MG63 (cell line): ENCODE measurements around the gene RPS8. TPM values are rescaled to one million over a fixed set of nuclear protein-coding genes. Genes with fewer than 3 reads are reported as not detected.

Experiments used
- DNase-seq: peaks from one replicate; pipeline ENCODE4 v3.0.0-alpha.2; 2020
- H3K27me3 ChIP-seq: fragments of 250-450 bp; sonication (Bioruptor Pico); 2 replicates; pipeline ENCODE4 v1.5.1; 2020; ENCODE audit warnings: mild to moderate bottlenecking, moderate library complexity
- H3K36me3 ChIP-seq: fragments of 250-450 bp; sonication (Bioruptor Pico); 2 replicates; pipeline ENCODE4 v1.5.1; 2020; ENCODE audit warnings: mild to moderate bottlenecking, moderate library complexity
- H3K4me3 ChIP-seq: fragments of 250-450 bp; sonication (Bioruptor Pico); 2 replicates; pipeline ENCODE4 v1.5.1; 2020; ENCODE audit warnings: mild to moderate bottlenecking, moderate library complexity
- H3K9me3 ChIP-seq: fragments of 250-450 bp; sonication (Bioruptor Pico); 2 replicates; pipeline ENCODE4 v1.5.1; 2020; ENCODE audit warnings: mild to moderate bottlenecking, moderate library complexity
- total RNA-seq: library from RNA; depleted of rRNA; stranded (reverse); fragments of >200 nt; shearing (Covaris generic); gene quantifications from 2 replicates; pipeline ENCODE4 v1.2.3, GENCODE V29; 2014; ENCODE audit warnings: low replicate concordance

Gene RPS8
- total RNA-seq, 1 experiment from 2014 or later = 2,690 TPM

- no peak for DNase-seq
- Histone ChIP-seq H3K4me3 (peak overlapping the region; percentile 93), H3K36me3 (peaks cover 68% of the 10 kb centered on the region), H3K9me3 (no peaks in the 10 kb centered on the region), H3K27me3 (no peaks in the 10 kb centered on the region)
Observed at GRCh38 chr1:44777547-44777946, 2.2 kb downstream of the RPS8 start.

GRCh38 chr1:44777969-44778635 lies 2.8 kb downstream of the RPS8 start:
- Histone ChIP-seq H3K36me3 (peaks cover 68% of the 10 kb centered on the region), H3K9me3 (no peaks in the 10 kb centered on the region), H3K4me3 (peak overlapping the region; percentile 93), H3K27me3 (no peaks in the 10 kb centered on the region)
- no peak for DNase-seq

GRCh38 chr1:44778705-44779576 lies 3.6 kb downstream of the RPS8 start:
- no peak for DNase-seq
- H3K27me3 ChIP-seq = no peaks in the 10 kb centered on the region
- peaks cover 68% of the 10 kb centered on the region for H3K36me3 ChIP-seq
- H3K9me3 ChIP-seq = no peaks in the 10 kb centered on the region
- no peak overlapping the region for H3K4me3 ChIP-seq

- peaks cover 67% of the 10 kb centered on the region for H3K36me3 ChIP-seq
- H3K27me3 ChIP-seq = no peaks in the 10 kb centered on the region
- no peak for DNase-seq
- no peak overlapping the region for H3K4me3 ChIP-seq
- H3K9me3 ChIP-seq = no peaks in the 10 kb centered on the region
Observed at GRCh38 chr1:44780583-44781121, 5.3 kb downstream of the RPS8 start.

GRCh38 chr1:44783697-44784093 lies 8.4 kb downstream of the RPS8 start:
- H3K36me3 ChIP-seq = peaks cover 36% of the 10 kb centered on the region
- no peak for DNase-seq
- H3K9me3 ChIP-seq = no peaks in the 10 kb centered on the region
- H3K27me3 ChIP-seq = no peaks in the 10 kb centered on the region
- H3K4me3 ChIP-seq = no peak overlapping the region

GRCh38 chr1:44784094-44785028 lies 9.0 kb downstream of the RPS8 start:
- Histone ChIP-seq H3K9me3 (no peaks in the 10 kb centered on the region), H3K36me3 (peaks cover 30% of the 10 kb centered on the region), H3K27me3 (no peaks in the 10 kb centered on the region), H3K4me3 (no peak overlapping the region)
- no peak for DNase-seq

GRCh38 chr1:44785029-44785380 lies 9.7 kb downstream of the RPS8 start:
- Histone ChIP-seq H3K9me3 (no peaks in the 10 kb centered on the region), H3K36me3 (peaks cover 23% of the 10 kb centered on the region), H3K4me3 (no peak overlapping the region), H3K27me3 (no peaks in the 10 kb centered on the region)
- peak; percentile 39 for DNase-seq

GRCh38 chr1:44785501-44786137 lies 10.3 kb downstream of the RPS8 start:
- Histone ChIP-seq H3K36me3 (peaks cover 17% of the 10 kb centered on the region), H3K4me3 (no peak overlapping the region), H3K9me3 (no peaks in the 10 kb centered on the region), H3K27me3 (no peaks in the 10 kb centered on the region)
- no peak for DNase-seq

- Histone ChIP-seq H3K9me3 (no peaks in the 10 kb centered on the region), H3K4me3 (no peak overlapping the region), H3K27me3 (no peaks in the 10 kb centered on the region), H3K36me3 (peaks cover 10% of the 10 kb centered on the region)
- no peak for DNase-seq
Observed at GRCh38 chr1:44786138-44786840, 10.9 kb downstream of the RPS8 start.

GRCh38 chr1:44786841-44787426 lies 11.6 kb downstream of the RPS8 start:
- Histone ChIP-seq H3K36me3 (peaks cover 4% of the 10 kb centered on the region), H3K4me3 (no peak overlapping the region), H3K9me3 (no peaks in the 10 kb centered on the region), H3K27me3 (no peaks in the 10 kb centered on the region)
- DNase-seq = no peak

- H3K27me3 ChIP-seq = no peaks in the 10 kb centered on the region
- DNase-seq = no peak
- no peaks in the 10 kb centered on the region for H3K36me3 ChIP-seq
- H3K4me3 ChIP-seq = no peak overlapping the region
- no peaks in the 10 kb centered on the region for H3K9me3 ChIP-seq
Observed at GRCh38 chr1:44787506-44787905, 12.2 kb downstream of the RPS8 start.

- no peak for DNase-seq
- Histone ChIP-seq H3K36me3 (no peaks in the 10 kb centered on the region), H3K9me3 (no peaks in the 10 kb centered on the region), H3K4me3 (no peak within 1 kb of the TSS), H3K27me3 (no peaks in the 10 kb centered on the region)
Observed at GRCh38 chr1:44788120-44788860, 12.9 kb downstream of the RPS8 start, which contains the start of gene BEST4. TSS of gene BEST4 (minus strand) at chr1:44788170. CDS start at chr1:44787705, 465 bp downstream.

GRCh38 chr1:44790968-44791801 lies 15.8 kb downstream of the RPS8 start:
- Histone ChIP-seq H3K36me3 (no peaks in the 10 kb centered on the region), H3K27me3 (no peaks in the 10 kb centered on the region), H3K9me3 (no peaks in the 10 kb centered on the region), H3K4me3 (no peak overlapping the region)
- no peak for DNase-seq
